ENCODE data around the gene UTP3. TPM values are rescaled to one million over a fixed set of nuclear protein-coding genes. Genes with fewer than 3 reads are reported as not detected.
"Not testable (repeated sequence)": the region's sequence is repeated elsewhere in the genome, so short reads cannot be mapped to it uniquely, and the experiment has no call there.

UTP3 gene
- polyA plus RNA-seq, 4 donors: 18.6 to 34.8 (median 23.5) TPM

DNA sequence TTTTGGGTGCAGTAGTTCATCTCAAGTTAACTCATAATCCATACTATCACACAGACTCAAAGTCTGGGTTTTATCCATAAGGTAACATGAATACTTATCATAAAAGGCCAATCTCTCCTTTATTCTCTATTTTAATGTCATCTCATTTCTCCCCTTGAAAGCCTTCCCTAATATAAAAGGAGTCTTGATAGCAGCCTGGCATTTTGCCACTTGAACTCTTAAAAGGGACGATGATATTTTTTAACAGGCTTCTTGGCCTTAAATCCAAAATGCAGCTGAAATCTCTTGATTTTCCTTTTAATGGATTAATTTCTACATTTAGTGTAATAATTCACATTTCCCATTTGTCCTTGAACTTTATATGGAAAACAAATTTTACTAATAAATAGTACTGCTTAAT lies 13.6 kb upstream of the UTP3 start:
- WGBS, 3 donors: 51 to 67% (median 51%) methylated on average over 1 of the region's 1 CpG
- Histone ChIP-seq H3K36me3 (ENCODE audit: control insufficient read depth in 3 of 3, insufficient read depth in 2 of 3, low read depth in 1 of 3, low read length in 3 of 3) (no peaks in the 10 kb centered on the region), H3K9me3 (ENCODE audit: control insufficient read depth in 2 of 2, insufficient read depth in 1 of 2, low read depth in 1 of 2, low read length in 1 of 2) (no peaks in the 10 kb centered on the region), H3K4me3 (ENCODE audit: low read depth in 1 of 3, low read length in 3 of 3) (no peak overlapping the region), H3K27me3 (ENCODE audit: control insufficient read depth in 3 of 3, insufficient read depth in 3 of 3, low read length in 3 of 3) (no peaks in the 10 kb centered on the region), H3K27ac (ENCODE audit: low read depth in 1 of 3, low read length in 2 of 3) (no peak overlapping the region), H3K4me1 (ENCODE audit: control insufficient read depth in 3 of 3, insufficient read depth in 2 of 3, low read depth in 1 of 3, low read length in 2 of 3) (no peaks in the 10 kb centered on the region)
- FAIRE-seq: no peak
- DNase-seq: no peak

DNA sequence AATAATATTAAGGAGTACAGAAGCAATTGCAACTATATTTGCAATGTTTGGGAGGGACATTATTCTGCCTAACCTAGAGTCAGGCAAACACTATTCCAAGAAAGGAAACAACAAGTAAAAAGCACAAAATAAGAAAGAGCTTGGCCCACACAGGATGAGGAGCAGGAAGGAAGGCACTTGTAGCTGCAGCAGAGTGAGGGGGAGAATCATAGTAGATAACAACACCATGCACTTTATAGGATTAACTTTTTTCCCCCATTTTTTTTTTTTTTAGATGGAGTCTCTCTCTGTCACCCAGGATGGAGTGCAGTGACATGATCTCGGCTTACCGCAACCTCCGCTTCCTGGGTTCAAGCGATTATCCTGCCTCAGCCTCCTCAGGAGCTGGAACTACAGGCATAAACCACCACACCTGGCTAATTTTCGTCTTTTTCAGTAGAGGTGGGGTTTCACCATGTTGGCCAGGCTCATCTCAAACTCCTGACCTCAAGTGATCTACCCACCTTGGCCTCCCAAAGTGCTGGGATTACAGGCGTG lies 11.7 kb upstream of the UTP3 start:
- Histone ChIP-seq H3K27ac (ENCODE audit: low read depth in 1 of 3, low read length in 2 of 3) (peak overlapping the region in 1 of 3 donors; percentile 40), H3K4me1 (ENCODE audit: control insufficient read depth in 3 of 3, insufficient read depth in 2 of 3, low read depth in 1 of 3, low read length in 2 of 3) (no peaks in the 10 kb centered on the region), H3K36me3 (ENCODE audit: control insufficient read depth in 3 of 3, insufficient read depth in 2 of 3, low read depth in 1 of 3, low read length in 3 of 3) (no peaks in the 10 kb centered on the region), H3K27me3 (ENCODE audit: control insufficient read depth in 3 of 3, insufficient read depth in 3 of 3, low read length in 3 of 3) (no peaks in the 10 kb centered on the region), H3K9me3 (ENCODE audit: control insufficient read depth in 2 of 2, insufficient read depth in 1 of 2, low read depth in 1 of 2, low read length in 1 of 2) (no peaks in the 10 kb centered on the region), H3K4me3 (ENCODE audit: low read depth in 1 of 3, low read length in 3 of 3) (no peak overlapping the region)
- 88 to 90% (median 88%) methylated on average over 6 of the region's 6 CpGs for WGBS, 3 donors
- DNase-seq (no peak), FAIRE-seq (no peak)

- Histone ChIP-seq H3K4me1 (ENCODE audit: control insufficient read depth in 3 of 3, insufficient read depth in 2 of 3, low read depth in 1 of 3, low read length in 2 of 3) (no peaks in the 10 kb centered on the region), H3K27me3 (ENCODE audit: control insufficient read depth in 3 of 3, insufficient read depth in 3 of 3, low read length in 3 of 3) (no peaks in the 10 kb centered on the region), H3K9me3 (ENCODE audit: control insufficient read depth in 2 of 2, insufficient read depth in 1 of 2, low read depth in 1 of 2, low read length in 1 of 2) (no peaks in the 10 kb centered on the region), H3K36me3 (ENCODE audit: control insufficient read depth in 3 of 3, insufficient read depth in 2 of 3, low read depth in 1 of 3, low read length in 3 of 3) (no peaks in the 10 kb centered on the region), H3K27ac (ENCODE audit: low read depth in 1 of 3, low read length in 2 of 3) (no peak overlapping the region), H3K4me3 (ENCODE audit: low read depth in 1 of 3, low read length in 3 of 3) (no peak overlapping the region)
- no peak for FAIRE-seq
- 73 to 85% (median 75%) methylated on average over 1 of the region's 1 CpG for WGBS, 3 donors
- no peak for DNase-seq
These were observed 9.8 kb upstream of the UTP3 start for GRCh38 chr4:70678383-70678999.

DNA sequence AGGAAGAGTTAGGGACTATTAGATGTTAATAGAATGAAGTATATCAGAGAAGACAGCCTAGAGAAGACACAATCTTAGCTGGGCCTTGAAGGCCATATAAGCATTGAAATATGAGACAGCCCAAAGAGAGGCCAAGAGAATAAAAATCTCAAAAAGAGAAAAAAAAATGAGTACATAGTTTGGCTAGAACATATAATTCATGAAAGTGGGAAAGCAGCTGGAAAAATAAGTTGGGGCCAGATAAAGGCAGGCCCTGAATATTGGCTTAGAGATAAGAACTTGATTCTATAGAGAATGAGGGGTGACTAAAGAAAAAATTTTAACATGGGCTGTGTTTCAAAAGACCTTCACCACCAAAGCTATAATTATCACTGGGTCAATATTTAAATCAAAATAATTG lies 7.4 kb upstream of the UTP3 start:
- Histone ChIP-seq H3K9me3 (ENCODE audit: control insufficient read depth in 2 of 2, insufficient read depth in 1 of 2, low read depth in 1 of 2, low read length in 1 of 2) (no peaks in the 10 kb centered on the region), H3K4me3 (ENCODE audit: low read depth in 1 of 3, low read length in 3 of 3) (no peak overlapping the region), H3K27me3 (ENCODE audit: control insufficient read depth in 3 of 3, insufficient read depth in 3 of 3, low read length in 3 of 3) (no peaks in the 10 kb centered on the region), H3K27ac (ENCODE audit: low read depth in 1 of 3, low read length in 2 of 3) (no peak overlapping the region), H3K4me1 (ENCODE audit: control insufficient read depth in 3 of 3, insufficient read depth in 2 of 3, low read depth in 1 of 3, low read length in 2 of 3) (no peaks in the 10 kb centered on the region), H3K36me3 (ENCODE audit: control insufficient read depth in 3 of 3, insufficient read depth in 2 of 3, low read depth in 1 of 3, low read length in 3 of 3) (no peaks in the 10 kb centered on the region)
- FAIRE-seq (no peak), DNase-seq (no peak)

DNA sequence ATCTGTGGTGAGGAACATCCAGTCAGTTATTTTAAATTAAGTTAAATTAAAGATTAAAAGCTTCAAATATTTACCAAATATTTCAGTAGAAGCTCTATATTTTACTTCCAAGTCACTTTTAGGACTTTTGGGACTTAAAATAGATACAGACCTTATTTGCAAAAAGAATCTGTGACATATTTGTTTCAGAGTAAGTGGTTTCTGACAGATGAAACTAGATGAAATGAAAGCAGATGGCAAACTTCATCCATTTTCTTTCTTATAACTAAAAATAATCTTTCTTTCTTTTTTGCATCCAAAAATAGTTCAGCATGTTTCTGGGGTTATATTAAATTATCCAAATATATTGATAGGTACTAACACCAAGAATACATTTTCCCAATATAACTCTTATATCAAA lies 6.6 kb upstream of the UTP3 start:
- peak; percentile 84 for FAIRE-seq
- Histone ChIP-seq H3K9me3 (ENCODE audit: control insufficient read depth in 2 of 2, insufficient read depth in 1 of 2, low read depth in 1 of 2, low read length in 1 of 2) (no peaks in the 10 kb centered on the region), H3K4me1 (ENCODE audit: control insufficient read depth in 3 of 3, insufficient read depth in 2 of 3, low read depth in 1 of 3, low read length in 2 of 3) (no peaks in the 10 kb centered on the region), H3K36me3 (ENCODE audit: control insufficient read depth in 3 of 3, insufficient read depth in 2 of 3, low read depth in 1 of 3, low read length in 3 of 3) (no peaks in the 10 kb centered on the region), H3K4me3 (ENCODE audit: low read depth in 1 of 3, low read length in 3 of 3) (no peak overlapping the region), H3K27me3 (ENCODE audit: control insufficient read depth in 3 of 3, insufficient read depth in 3 of 3, low read length in 3 of 3) (no peaks in the 10 kb centered on the region), H3K27ac (ENCODE audit: low read depth in 1 of 3, low read length in 2 of 3) (no peak overlapping the region)
- DNase-seq: no peak

GRCh38 chr4:70682142-70682541 lies 6.2 kb upstream of the UTP3 start:
- H3K27me3 ChIP-seq (ENCODE audit: control insufficient read depth in 3 of 3, insufficient read depth in 3 of 3, low read length in 3 of 3); H3K27ac ChIP-seq (ENCODE audit: low read depth in 1 of 3, low read length in 2 of 3); H3K4me3 ChIP-seq (ENCODE audit: low read depth in 1 of 3, low read length in 3 of 3); H3K9me3 ChIP-seq (ENCODE audit: control insufficient read depth in 2 of 2, insufficient read depth in 1 of 2, low read depth in 1 of 2, low read length in 1 of 2); H3K36me3 ChIP-seq (ENCODE audit: control insufficient read depth in 3 of 3, insufficient read depth in 2 of 3, low read depth in 1 of 3, low read length in 3 of 3); FAIRE-seq; H3K4me1 ChIP-seq (ENCODE audit: control insufficient read depth in 3 of 3, insufficient read depth in 2 of 3, low read depth in 1 of 3, low read length in 2 of 3); DNase-seq: not testable (repeated sequence)
- 73 to 80% (median 78%) methylated on average over 3 of the region's 3 CpGs for WGBS, 3 donors

- H3K4me1 ChIP-seq (ENCODE audit: control insufficient read depth in 3 of 3, insufficient read depth in 2 of 3, low read depth in 1 of 3, low read length in 2 of 3): peaks cover 0 to 11% (median 8%) of the 10 kb centered on the region in 3 donors
- peak overlapping the region; percentile 32 to 92 (median 89) for H3K4me3 ChIP-seq (ENCODE audit: low read depth in 1 of 3, low read length in 3 of 3)
- DNase-seq (no peak), FAIRE-seq (no peak)
- no peaks in the 10 kb centered on the region for H3K27me3 ChIP-seq (ENCODE audit: control insufficient read depth in 3 of 3, insufficient read depth in 3 of 3, low read length in 3 of 3)
- 56 to 60% (median 58%) methylated on average over 13 of the region's 13 CpGs for WGBS, 3 donors
- no peaks in the 10 kb centered on the region for H3K9me3 ChIP-seq (ENCODE audit: control insufficient read depth in 2 of 2, insufficient read depth in 1 of 2, low read depth in 1 of 2, low read length in 1 of 2)
- H3K36me3 ChIP-seq (ENCODE audit: control insufficient read depth in 3 of 3, insufficient read depth in 2 of 3, low read depth in 1 of 3, low read length in 3 of 3): peaks cover 0 to 3% (median 0%) of the 10 kb centered on the region in 3 donors
- H3K27ac ChIP-seq (ENCODE audit: low read depth in 1 of 3, low read length in 2 of 3): peak overlapping the region; percentile 93 to 98 (median 97)
These were observed 940 bp upstream of the UTP3 start for GRCh38 chr4:70687392-70687791.

DNA sequence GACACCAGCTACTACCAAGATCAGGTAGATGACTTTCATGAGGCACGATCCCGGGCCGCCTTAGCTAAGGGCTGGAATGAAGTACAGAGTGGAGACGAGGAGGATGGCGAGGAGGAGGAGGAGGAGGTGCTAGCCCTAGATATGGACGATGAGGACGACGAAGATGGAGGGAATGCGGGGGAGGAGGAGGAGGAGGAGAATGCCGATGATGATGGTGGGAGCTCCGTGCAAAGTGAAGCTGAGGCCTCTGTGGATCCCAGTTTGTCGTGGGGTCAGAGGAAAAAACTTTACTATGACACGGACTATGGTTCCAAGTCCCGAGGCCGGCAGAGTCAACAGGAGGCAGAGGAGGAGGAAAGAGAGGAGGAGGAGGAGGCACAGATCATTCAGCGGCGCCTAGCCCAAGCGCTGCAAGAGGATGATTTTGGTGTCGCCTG lies 481 bp downstream of the UTP3 start:
- 1% methylated on average over 19 of the region's 19 CpGs for WGBS, 3 donors
- FAIRE-seq (no peak), DNase-seq (peak in 1 of 2 donors; percentile 48)
- Histone ChIP-seq H3K4me1 (ENCODE audit: control insufficient read depth in 3 of 3, insufficient read depth in 2 of 3, low read depth in 1 of 3, low read length in 2 of 3) (peaks cover 0 to 11% (median 8%) of the 10 kb centered on the region in 3 donors), H3K27me3 (ENCODE audit: control insufficient read depth in 3 of 3, insufficient read depth in 3 of 3, low read length in 3 of 3) (no peaks in the 10 kb centered on the region), H3K36me3 (ENCODE audit: control insufficient read depth in 3 of 3, insufficient read depth in 2 of 3, low read depth in 1 of 3, low read length in 3 of 3) (peaks cover 0 to 5% (median 0%) of the 10 kb centered on the region in 3 donors), H3K4me3 (ENCODE audit: low read depth in 1 of 3, low read length in 3 of 3) (peak overlapping the region; percentile 46 to 92 (median 89)), H3K27ac (ENCODE audit: low read depth in 1 of 3, low read length in 2 of 3) (peak overlapping the region; percentile 93 to 98 (median 97)), H3K9me3 (ENCODE audit: control insufficient read depth in 2 of 2, insufficient read depth in 1 of 2, low read depth in 1 of 2, low read length in 1 of 2) (no peaks in the 10 kb centered on the region)

- H3K4me3 ChIP-seq (ENCODE audit: low read depth in 1 of 3, low read length in 3 of 3): no peak overlapping the region
- peaks cover 0 to 11% (median 8%) of the 10 kb centered on the region in 3 donors for H3K4me1 ChIP-seq (ENCODE audit: control insufficient read depth in 3 of 3, insufficient read depth in 2 of 3, low read depth in 1 of 3, low read length in 2 of 3)
- FAIRE-seq: no peak
- H3K36me3 ChIP-seq (ENCODE audit: control insufficient read depth in 3 of 3, insufficient read depth in 2 of 3, low read depth in 1 of 3, low read length in 3 of 3): peaks cover 0 to 6% (median 0%) of the 10 kb centered on the region in 3 donors
- no peak overlapping the region for H3K27ac ChIP-seq (ENCODE audit: low read depth in 1 of 3, low read length in 2 of 3)
- peaks cover 0 to 2% of the 10 kb centered on the region in 2 donors for H3K9me3 ChIP-seq (ENCODE audit: control insufficient read depth in 2 of 2, insufficient read depth in 1 of 2, low read depth in 1 of 2, low read length in 1 of 2)
- no peaks in the 10 kb centered on the region for H3K27me3 ChIP-seq (ENCODE audit: control insufficient read depth in 3 of 3, insufficient read depth in 3 of 3, low read length in 3 of 3)
- no peak for DNase-seq
- 61 to 70% (median 67%) methylated on average over 1 of the region's 1 CpG for WGBS, 3 donors
These were observed 3.3 kb downstream of the UTP3 start for GRCh38 chr4:70691661-70692060.
